ENCODE measurements around the gene NFASC. TPM values are rescaled to one million over a fixed set of nuclear protein-coding genes. Genes with fewer than 3 reads are reported as not detected.

Gene NFASC
- total and polyA plus RNA-seq, 2 donors from 2014 or later: 23.2 to 29.9 TPM

GRCh38 chr1:204936765-204937164 is 66.1 kb downstream of the NFASC start:
- H3K4me1 ChIP-seq (ENCODE audit: control insufficient read depth in 2 of 3, insufficient read depth in 2 of 3, low read depth in 1 of 3, low read length in 3 of 3): peaks cover 0 to 4% (median 0%) of the 10 kb centered on the region in 3 donors
- no peak overlapping the region for H3K9ac ChIP-seq (ENCODE audit: low read length in 3 of 3)
- DNase-seq: no peak
- no peaks in the 10 kb centered on the region for H3K27me3 ChIP-seq (ENCODE audit: control insufficient read depth, insufficient read depth, low read length)
- H3K36me3 ChIP-seq (ENCODE audit: control insufficient read depth in 2 of 3, insufficient read depth in 3 of 3, low read length in 3 of 3): no peaks in the 10 kb centered on the region
- TF ChIP-seq CTCF (IDR thresholded peaks at IDR 0.05; ENCODE audit: borderline replicate concordance, extremely low read depth, insufficient read depth): no peak
- H3K9me3 ChIP-seq (ENCODE audit: control insufficient read depth in 2 of 3, insufficient read depth in 1 of 3, low read length in 3 of 3): no peaks in the 10 kb centered on the region
- no peak overlapping the region for H3K27ac ChIP-seq (ENCODE audit: low read depth in 2 of 2, low read length in 2 of 2)
- FAIRE-seq: no peak
- intact Hi-C loops (cut with DNase I): no loop called here
- no peak overlapping the region for H3K4me3 ChIP-seq (ENCODE audit: low read length in 3 of 3)

GRCh38 chr1:204937901-204938300 is 67.2 kb downstream of the NFASC start:
- TF ChIP-seq CTCF (IDR thresholded peaks at IDR 0.05; ENCODE audit: borderline replicate concordance, extremely low read depth, insufficient read depth): no peak
- Histone ChIP-seq H3K36me3 (ENCODE audit: control insufficient read depth in 2 of 3, insufficient read depth in 3 of 3, low read length in 3 of 3) (no peaks in the 10 kb centered on the region), H3K9me3 (ENCODE audit: control insufficient read depth in 2 of 3, insufficient read depth in 1 of 3, low read length in 3 of 3) (no peaks in the 10 kb centered on the region), H3K9ac (ENCODE audit: low read length in 3 of 3) (no peak overlapping the region), H3K4me1 (ENCODE audit: control insufficient read depth in 2 of 3, insufficient read depth in 2 of 3, low read depth in 1 of 3, low read length in 3 of 3) (peaks cover 0 to 4% (median 0%) of the 10 kb centered on the region in 3 donors), H3K4me3 (ENCODE audit: low read length in 3 of 3) (no peak overlapping the region), H3K27ac (ENCODE audit: low read depth in 2 of 2, low read length in 2 of 2) (no peak overlapping the region), H3K27me3 (ENCODE audit: control insufficient read depth, insufficient read depth, low read length) (no peaks in the 10 kb centered on the region)
- no peak for DNase-seq
- FAIRE-seq: no peak
- intact Hi-C loops (cut with DNase I): no loop called here

- no peak for TF ChIP-seq CTCF (IDR thresholded peaks at IDR 0.05; ENCODE audit: borderline replicate concordance, extremely low read depth, insufficient read depth)
- H3K36me3 ChIP-seq (ENCODE audit: control insufficient read depth in 2 of 3, insufficient read depth in 3 of 3, low read length in 3 of 3): no peaks in the 10 kb centered on the region
- H3K9me3 ChIP-seq (ENCODE audit: control insufficient read depth in 2 of 3, insufficient read depth in 1 of 3, low read length in 3 of 3): no peaks in the 10 kb centered on the region
- no peak overlapping the region for H3K27ac ChIP-seq (ENCODE audit: low read depth in 2 of 2, low read length in 2 of 2)
- no peak overlapping the region for H3K4me3 ChIP-seq (ENCODE audit: low read length in 3 of 3)
- H3K4me1 ChIP-seq (ENCODE audit: control insufficient read depth in 2 of 3, insufficient read depth in 2 of 3, low read depth in 1 of 3, low read length in 3 of 3): peaks cover 0 to 4% (median 0%) of the 10 kb centered on the region in 3 donors
- no peak overlapping the region for H3K9ac ChIP-seq (ENCODE audit: low read length in 3 of 3)
- intact Hi-C loops (cut with DNase I): loop anchor here (10.0 kb wide), 1 partner anchor 136 kb away; no protein-coding TSS in a partner anchor
- FAIRE-seq (no peak), DNase-seq (no peak)
- no peaks in the 10 kb centered on the region for H3K27me3 ChIP-seq (ENCODE audit: control insufficient read depth, insufficient read depth, low read length)
Observed at GRCh38 chr1:204940591-204940990, 69.9 kb downstream of the NFASC start.

All from kidney (tissue), 14 donors.